GM19463 (cell line): Measurements from ENCODE around the gene TLCD3B.
"Not testable (repeated sequence)": the region's sequence is repeated elsewhere in the genome, so short reads cannot be mapped to it uniquely, and the experiment has no call there.

ENCODE experiments used
- ATAC-seq: cut with Tn5 transposase; IDR thresholded peaks from one replicate; pipeline ENCODE4 v1.9.1; 2021; ENCODE audit warnings: mild to moderate bottlenecking, moderate library complexity; ENCODE audit not compliant: unreplicated experiment

The TLCD3B gene

DNA sequence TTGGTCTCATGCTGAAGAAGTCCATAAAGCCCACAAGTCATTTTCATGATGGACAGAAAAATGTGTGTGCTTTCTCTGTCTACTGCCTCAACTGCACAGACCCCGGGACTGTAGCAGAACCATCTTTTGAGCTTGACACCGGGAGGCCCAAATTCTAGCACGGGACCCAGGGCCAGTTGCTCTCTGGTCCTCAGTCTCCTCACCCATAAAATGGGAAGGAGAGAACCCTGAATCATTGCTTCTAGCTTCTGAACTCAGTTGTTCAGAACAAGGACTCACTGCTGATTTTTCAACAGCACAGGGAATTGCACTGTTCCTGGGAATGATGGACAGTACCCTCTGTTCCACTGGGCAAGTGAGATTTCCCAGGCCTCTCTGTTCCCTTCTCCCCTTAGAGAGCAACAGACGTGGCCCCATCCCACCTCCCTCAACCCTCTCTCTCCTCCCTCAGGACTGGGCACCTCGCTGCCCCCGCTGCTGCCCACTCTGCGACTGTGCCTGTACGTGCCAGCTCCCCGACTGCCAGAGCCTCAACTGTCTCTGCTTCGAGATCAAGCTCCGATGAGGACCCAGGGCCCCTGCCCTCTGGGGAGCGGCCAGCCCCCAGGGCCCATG lies 32.3 kb upstream of the TLCD3B start:
- ATAC-seq, result no peak

DNA sequence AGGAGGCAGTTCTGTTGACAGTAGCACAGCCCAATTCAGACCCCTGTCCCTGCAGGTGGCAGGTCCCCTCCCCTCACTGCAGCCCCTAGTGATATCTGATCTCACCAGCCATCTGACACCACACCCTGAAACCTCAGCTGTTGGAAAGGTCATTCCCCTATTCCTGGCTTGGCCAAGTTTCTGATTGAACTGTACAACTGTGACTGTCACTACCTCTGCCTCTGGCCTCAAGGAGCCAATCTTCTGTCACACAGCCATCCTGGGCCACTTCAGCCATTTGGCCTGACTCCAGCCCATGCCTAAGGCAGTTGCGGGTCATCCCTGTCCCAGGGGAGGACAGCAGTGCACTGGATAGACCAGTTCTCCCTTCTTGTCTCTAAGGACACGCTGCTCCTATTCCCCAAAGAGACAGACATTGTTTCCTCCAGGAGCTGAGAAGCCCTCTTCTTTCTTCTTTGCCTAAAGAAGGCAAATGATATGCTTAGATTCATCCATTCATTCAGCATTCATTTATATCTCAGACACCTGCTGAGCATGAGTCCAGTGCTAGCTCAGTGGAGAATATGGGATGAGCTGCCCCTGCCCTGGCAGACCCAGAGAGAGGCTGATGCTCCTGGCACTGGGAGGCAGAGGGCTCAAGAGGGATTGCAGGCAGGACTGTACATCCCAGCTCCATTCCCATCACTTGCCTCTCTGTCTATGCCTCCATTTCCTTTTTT lies 29.9 kb upstream of the TLCD3B start:
- no peak for ATAC-seq

DNA sequence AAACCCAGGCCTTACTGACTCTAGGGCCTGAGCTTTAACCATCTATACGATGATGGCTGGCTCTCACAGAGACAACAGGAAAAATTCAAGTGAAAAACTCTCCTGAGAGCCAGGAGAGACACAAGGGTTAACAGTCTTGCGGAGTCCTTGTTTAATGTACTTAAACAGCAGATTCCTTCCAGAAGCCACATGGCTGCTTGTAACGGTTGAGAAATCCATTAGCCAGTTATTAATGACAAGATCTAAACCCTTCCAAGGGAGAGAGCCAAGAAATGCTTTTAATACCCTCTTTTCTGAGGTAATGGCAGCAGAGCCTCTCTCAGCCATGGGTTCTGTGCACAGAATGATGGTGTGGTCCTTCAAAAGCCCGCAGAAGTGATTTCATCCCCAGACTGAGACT lies 29.3 kb upstream of the TLCD3B start:
- ATAC-seq, result no peak

DNA sequence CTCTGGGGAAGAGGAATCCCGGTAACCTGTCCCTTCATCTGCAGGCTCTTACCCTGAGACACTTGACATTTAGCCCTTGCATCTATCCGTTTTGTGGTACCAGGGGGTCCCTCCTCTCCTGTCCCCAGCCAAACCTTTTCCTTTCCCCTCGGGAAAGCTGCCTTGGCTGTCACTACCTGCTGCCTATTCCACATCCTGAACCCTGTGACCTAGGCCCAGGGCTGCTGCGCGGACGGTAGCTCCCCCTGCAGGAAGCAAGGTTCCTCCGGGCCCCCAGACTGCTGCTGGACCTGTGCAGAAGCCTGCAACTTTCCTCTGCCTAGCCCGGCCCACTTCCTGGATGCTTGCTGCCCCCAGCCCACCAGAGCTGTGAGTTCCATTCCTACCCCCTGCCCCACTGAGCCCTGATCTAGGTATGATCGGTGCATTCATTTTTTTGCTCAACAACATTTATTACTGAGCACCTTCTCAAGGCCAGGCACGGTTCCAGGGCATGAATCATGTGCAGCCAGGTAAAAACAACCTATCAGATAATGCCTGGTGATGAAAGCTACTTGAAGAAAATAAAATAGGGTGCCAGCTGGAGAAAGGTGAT lies 24.0 kb upstream of the TLCD3B start:
- ATAC-seq, result no peak

DNA sequence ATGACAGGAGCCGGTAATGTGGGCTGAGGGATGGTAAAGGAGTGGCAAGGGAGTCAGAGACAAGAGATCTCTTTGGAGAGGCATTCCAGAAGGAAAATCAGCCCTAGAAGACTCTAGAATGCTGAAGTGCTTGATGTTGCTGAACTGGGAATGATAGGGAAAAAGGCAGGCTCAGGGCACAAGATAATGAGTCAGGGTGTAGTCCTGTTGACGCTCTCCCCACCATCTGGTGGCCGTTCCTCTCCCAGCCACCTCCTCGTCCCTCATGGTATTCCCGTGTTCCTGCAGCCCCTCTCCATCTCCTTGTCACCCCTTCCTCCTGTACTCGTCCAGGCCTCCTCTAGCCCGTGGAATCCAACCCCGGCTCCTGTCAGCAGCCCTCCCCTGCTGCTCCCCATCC lies 23.4 kb upstream of the TLCD3B start:
- no peak for ATAC-seq

DNA sequence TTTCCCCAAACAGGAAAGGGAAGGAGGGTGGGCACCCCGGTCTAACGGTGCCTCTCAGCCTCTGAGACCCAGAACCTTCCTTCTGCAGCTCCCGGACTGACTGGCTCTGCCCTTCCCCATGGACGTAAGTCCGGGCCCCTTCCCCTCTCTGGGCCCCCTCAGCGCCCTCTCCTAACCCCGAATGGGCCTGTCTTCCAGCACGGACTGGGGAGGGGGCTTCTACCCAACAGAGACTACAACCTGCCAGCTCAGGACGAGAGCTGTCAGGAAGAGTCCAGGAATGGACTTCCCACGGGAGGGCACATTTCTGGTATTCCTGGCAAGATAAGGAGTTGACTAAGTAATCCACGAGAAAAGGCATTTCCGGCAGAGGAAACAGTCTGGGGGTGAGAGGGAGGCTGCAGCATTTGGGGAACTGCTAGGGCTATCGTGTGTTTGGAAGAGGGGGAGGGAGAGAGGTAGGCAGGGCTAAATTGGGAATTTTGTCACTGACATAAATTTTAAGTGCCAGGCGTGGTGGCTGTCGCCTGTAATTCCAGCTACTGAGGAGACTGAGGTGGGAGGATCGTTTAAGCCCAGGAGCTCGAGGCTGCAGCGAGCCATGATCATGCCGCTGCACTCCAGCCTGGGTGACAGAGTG lies 22.4 kb upstream of the TLCD3B start:
- ATAC-seq, result no peak

DNA sequence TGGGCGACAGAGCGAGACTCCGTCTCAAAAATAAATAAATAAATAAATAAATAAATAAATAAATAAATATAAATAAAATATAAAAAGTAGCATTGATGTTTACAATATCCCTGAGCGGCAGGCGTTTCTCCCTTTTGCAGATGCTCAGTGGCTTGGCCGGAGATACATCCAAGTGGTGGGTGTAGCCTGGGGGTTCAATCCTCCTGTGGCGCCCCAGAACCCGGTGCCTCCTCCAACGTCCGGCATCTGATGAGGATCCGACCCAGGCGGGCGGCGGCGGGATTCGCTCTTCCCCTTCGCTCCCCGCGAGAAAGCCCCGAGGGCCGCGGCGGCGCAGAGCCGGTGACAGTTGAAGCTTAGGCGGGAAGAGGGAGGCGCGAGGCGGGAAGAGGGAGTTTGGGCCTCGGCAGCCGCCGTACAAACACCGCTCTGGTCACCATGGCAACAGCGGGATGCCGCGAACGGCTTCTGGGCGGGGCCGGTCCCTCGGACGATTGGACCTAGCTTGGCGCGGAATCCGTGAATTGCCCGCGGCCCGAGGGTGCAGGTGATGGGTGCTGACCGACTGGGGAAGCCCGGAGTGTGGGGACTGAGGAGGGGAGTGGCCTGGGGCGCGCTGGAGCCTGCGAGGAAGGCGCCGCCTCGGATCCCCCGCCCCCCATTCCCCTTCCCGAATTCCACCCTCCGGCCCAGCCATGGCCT lies 21.8 kb upstream of the TLCD3B start:
- peak; percentile 69 for ATAC-seq

DNA sequence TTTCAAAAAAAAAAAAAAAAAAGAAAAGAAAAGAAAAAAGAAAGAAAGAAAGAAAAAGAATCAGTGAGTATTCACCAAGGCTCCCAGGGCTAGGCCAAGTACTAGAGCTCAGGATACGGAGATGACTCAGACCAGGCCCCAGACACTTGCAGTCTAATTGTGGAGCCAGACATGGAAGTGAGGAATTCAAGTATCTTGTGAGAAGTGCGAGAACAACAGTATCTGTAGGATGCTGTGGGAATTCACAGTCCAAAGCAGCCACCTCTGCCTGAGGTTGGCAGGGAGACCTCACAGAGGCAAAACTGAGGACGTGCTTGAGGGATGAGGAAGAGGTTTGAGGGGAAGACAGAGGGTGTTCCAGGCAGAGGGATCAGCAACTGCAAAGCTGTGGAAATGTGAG lies 20.4 kb upstream of the TLCD3B start:
- no peak for ATAC-seq

DNA sequence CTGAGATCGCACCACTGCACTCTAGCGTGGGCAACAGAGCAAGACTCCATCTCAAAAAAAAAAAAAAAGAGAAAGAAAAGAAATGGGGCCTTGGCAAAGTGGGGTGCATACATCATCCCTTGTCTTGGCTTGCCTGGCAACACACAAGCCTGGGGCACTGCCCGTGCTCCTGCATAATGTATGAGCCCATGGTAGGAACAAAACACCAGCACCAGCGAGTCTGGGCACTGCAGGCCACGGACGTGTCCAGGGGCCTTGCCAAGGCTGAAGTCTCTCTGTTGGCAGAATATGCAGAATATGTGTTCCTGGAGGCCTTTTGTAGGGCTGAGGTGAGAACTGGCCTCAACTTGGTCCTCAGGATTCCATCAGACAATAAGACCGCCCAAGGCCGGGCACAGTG lies 18.8 kb upstream of the TLCD3B start:
- no peak for ATAC-seq

DNA sequence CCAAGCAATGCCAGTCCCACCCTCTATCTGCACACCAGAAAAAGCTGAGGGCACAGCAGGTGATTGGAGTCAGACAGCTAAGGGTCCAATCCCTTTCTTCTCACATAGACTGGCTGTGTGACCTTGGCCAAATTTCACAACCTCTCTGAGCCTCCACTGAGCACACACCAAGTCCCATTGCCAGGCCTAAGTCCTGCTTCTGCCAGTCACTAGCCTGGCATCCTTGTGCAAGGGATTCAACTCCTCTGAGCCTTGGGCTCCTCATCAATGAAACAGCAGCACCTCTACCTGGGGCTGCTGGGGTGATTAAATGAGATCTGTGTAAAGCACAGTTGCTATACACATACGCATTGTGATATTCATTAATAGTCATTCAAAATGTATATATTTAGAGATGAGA lies 15.5 kb upstream of the TLCD3B start:
- no peak for ATAC-seq

DNA sequence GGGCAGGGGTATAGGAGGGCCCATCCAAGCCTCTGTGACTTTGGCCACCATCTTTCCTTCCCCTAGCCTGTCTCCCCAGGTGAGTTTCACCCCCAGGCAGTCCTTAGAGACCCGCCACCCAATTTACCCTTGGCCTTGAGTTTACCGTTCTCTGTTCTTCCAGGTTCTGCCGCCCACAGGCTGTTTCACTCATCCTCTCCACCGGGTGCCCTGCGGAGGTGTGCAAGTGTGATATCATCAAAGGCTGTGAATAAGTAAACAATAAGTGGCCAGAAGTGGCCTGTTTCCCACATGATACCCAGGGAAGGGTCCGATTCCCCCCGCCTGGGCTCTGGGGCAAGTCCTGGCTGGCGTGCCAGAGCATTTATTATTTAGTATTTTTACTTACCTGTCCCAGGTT lies 15.1 kb upstream of the TLCD3B start:
- ATAC-seq, result no peak

DNA sequence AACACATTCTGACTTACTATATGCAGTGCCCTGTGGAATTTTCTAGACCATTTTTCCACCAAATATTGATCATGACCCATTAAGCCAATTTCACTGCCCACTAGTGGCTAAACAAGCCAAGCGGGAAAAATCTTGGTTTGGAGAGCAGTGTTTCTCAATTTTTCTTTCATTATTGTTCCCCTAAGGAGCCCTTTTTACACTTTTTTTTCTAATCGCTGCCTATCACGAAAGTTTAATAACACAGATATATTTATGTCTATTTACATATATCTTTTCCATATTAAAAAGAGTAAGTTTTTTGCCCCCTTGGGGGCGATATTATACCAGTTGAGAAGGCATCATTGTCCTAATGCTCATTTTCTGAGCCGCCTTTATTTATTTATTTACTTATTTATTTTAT lies 10.8 kb upstream of the TLCD3B start:
- no peak for ATAC-seq

DNA sequence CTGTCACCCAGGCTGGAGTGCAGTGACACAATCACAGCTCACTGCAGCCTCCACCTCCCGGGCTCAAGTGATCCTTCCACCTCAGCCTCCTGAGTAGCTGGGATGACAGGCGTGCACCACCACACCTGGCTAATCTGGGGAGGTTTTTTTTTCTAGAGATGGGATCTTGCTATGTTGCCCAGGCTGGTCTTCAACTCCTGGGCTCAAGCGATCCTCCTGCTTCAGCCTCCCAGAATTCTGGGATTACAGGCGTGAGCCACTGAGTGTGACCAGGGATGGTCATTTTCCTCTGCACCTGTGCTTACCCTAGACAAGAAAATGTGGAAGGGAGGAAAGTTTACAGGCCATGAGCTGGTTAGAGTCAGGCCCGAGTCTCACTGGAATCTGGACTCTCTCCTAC lies 9.6 kb upstream of the TLCD3B start:
- ATAC-seq, result not testable (repeated sequence)

DNA sequence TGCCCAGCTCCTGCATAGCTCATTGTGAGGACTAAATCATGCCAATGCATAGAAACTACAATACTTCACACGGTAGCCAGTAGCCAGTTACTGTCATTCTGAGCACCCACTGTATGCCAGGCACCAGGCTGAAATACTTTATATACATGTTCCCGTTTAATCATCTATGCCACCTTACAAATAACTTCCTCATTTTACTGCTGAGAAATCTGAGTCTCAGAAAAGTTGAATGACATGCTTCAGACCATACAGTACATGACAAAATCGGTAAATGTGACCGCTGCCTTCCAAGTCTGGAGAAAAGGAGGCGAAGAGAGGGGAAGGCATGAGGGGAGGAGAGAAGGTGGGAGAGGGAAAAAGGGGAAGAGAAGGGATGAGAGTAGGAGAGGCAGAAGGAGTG lies 9.2 kb upstream of the TLCD3B start:
- no peak for ATAC-seq

DNA sequence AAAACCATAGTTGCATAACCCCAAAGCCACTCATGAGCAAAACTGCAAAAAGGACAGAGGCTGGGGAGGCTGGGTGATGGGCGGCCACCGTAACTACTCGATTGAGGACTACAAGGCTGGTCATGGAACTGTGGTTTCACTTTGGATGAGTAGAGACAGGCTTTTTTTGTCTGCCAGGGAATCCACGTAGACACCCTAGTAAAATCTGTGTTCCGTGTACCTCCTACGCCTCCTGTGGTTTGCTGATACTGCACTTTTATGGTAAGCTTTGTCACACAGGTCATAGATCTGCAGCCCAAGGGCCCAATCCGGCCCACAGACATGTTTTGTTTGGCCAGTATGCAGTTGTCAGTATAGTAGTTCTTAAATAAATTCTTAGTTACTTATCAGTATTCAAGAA lies 2.2 kb upstream of the TLCD3B start:
- ATAC-seq, result no peak

DNA sequence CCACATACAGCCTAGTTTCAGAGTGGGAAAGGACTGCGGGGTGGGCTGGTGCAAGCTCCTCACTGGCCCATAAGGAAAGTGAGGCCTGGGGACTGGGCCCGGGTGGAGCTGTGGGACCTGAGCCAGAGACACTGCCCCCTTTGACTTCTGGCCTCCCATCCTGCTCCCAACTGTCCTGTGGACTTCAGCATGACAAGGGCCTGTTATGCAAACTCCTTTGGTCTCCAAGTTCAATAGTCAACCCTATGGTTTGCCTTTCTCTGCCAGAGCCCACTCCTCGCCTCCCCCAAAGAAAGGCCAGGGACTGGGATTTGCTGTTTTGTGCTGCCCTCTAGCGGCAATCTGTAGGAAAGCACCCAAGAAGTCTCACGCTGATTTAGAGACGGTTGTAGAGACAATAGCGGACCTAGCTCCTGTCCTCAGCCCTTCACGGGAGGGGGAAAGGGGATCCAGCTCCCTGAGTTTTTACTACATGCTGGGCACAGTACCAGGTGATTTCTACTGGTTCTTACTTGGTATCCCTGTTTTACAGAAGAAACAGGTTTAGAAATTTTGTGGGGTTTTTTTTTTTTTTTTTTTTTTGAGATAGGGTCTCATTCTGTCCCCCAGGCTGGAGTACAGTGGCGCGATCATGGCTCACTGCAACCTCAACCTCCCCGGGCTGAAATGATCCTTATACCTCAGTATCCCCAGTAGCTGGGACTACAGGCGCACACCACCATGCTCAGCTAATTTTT lies 1.2 kb upstream of the TLCD3B start:
- ATAC-seq, result no peak

DNA sequence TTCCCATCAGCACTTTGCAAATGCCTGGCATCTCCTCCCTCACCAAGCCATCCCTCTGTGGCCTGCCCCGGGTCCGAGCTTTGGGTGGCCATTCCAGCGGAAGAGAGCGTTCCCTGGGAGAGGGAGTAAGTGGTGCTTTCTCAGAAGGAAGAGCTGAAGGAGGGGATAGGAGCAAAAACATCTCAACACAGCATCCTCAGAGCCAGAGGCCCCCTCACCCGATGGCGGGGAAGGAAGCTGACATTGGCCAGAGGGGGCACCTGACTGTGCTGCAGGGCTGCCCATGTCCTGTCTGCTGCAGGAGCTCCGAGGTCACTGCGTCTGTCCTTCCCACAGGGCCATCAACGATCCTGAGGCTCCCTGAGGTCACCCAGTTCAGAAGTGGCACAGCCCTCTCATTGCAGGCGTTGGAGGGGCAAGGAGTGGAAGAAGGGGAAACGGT lies 427 bp upstream of the TLCD3B start:
- ATAC-seq, result no peak

DNA sequence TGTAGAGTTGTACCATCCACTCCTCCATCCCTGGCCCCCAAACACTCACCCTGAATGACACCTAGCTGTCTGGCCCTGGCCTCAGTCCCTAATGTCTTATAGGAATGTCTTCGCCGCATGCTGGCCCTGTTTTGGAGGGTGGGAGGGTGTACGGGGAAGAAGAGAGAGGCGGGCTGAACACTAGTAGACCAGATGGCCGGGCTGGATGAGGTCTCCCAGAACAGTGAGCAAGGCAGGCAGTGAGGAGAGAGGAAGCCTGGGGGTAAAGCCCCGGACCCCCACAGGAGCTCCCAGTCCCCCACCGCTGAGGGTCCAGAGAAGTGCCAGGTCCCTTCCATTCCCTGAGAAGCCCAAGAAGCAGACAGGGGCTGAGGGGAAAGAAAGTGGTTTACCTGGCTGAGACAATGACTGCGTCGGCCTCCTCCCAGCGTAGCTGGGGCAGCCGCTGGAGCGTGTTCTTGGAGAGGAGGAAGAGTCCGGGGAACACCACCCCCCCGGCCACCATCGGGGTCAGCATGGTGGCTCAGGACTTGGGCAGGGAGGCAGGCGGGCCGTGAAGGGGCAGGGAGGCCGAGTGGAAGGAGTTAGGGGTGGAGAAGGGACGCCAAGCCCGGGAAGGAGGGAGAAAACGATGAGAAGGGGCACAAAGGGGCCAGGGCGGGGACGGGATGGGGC lies 923 bp downstream of the TLCD3B start:
- no peak for ATAC-seq

DNA sequence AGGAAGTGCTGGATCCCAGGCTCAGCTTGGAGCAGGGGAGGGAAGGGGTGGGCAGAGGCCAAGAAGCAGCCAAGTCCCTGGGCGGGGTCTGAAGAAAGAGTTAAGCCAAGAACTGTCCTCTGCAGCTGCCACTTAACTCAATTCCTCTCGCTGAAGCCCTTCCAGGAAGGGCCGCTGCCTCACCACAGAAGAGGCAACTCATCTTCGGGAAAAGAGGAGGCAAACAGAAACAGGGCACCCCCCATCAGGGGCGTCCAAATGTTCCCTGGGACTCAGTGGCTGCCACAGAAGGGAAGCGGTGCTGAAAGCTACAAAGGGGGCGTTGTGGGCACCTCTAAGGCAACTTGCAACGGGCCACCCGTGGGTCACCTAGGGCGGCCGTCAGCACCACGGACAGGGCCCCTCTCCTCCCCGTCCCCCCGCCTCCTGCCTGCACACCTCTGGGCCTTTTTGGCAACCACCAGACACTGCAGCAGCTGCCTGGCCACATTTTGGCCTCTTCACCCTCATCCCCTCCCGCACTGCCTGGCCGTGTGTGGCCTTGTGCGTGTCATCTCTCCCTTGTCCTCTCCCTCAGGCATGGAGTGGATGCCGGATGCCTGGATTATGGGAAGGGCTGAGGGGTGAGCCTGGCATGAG lies 2.5 kb downstream of the TLCD3B start:
- no peak for ATAC-seq
